HepG2 (cell line): ENCODE measurements around the gene CAPN9. TPM values are rescaled to one million over a fixed set of nuclear protein-coding genes. Genes with fewer than 3 reads are reported as not detected.
A peak's percentile ranks its signal among the peaks of the same experiment; 100 is the strongest.

Source experiments
- ADNP ChIP-seq: sonication (generic); formaldehyde crosslinking; IDR thresholded peaks from 2 replicates; pipeline ENCODE4 v1.4.0; 2020; ENCODE audit warnings: missing genetic modification reagents
- CBX2 ChIP-seq, 2 experiments: fragments of 200-600 bp in 1 of 2; sonication (generic); formaldehyde crosslinking in 1 of 2; IDR thresholded peaks; 2 replicates each; pipeline versions ENCODE4 v1.7.0 to v1.8.1; 2018 to 2022; ENCODE audit warnings: low read depth in 2 of 2, low read length in 1 of 2, mild to moderate bottlenecking in 1 of 2, missing genetic modification reagents in 1 of 2
- CENPT ChIP-seq: sonication (generic); formaldehyde crosslinking; IDR thresholded peaks from 2 replicates; pipeline ENCODE4 v1.8.0; 2022; ENCODE audit warnings: low read depth, mild to moderate bottlenecking, moderate library complexity, missing genetic modification reagents
- CREB3 ChIP-seq: sonication (generic); formaldehyde crosslinking; IDR thresholded peaks from 2 replicates; pipeline ENCODE4 v1.5.0; 2020; ENCODE audit warnings: missing genetic modification reagents
- EP300 ChIP-seq, 3 experiments: sonication (generic) in 1 of 3; formaldehyde crosslinking in 1 of 3; IDR thresholded peaks; 2 replicates each; pipeline versions ENCODE4 v1.5.1 to v1.6.1; 2011 to 2020; ENCODE audit warnings: low read depth in 2 of 3, low read length in 2 of 3, borderline replicate concordance in 1 of 3, improper control_type of control experiment in 1 of 3, mild to moderate bottlenecking in 1 of 3, missing genetic modification reagents in 1 of 3, moderate library complexity in 1 of 3
- FOXA1 ChIP-seq, 2 experiments: fragments of 450-650 bp in 1 of 2; sonication (generic) in 1 of 2; formaldehyde crosslinking in 1 of 2; IDR thresholded peaks; 2 replicates each; pipeline versions ENCODE4 v1.4.0 to v1.6.1; 2016 to 2020; ENCODE audit warnings: missing genetic modification reagents in 1 of 2
- GLI4 ChIP-seq: sonication (generic); formaldehyde crosslinking; IDR thresholded peaks from 2 replicates; pipeline ENCODE4 v1.5.1; 2020; ENCODE audit warnings: missing genetic modification reagents, mild to moderate bottlenecking, moderate library complexity, borderline replicate concordance
- IRF1 ChIP-seq: sonication (generic); formaldehyde crosslinking; IDR thresholded peaks from 2 replicates; pipeline ENCODE4 v1.4.0; 2020; ENCODE audit warnings: low read depth, mild to moderate bottlenecking, missing genetic modification reagents
- KIAA2018 ChIP-seq: sonication (generic); formaldehyde crosslinking; IDR thresholded peaks from 2 replicates; pipeline ENCODE4 v1.5.0; 2020; ENCODE audit warnings: mild to moderate bottlenecking, missing genetic modification reagents, borderline replicate concordance
- MXD1 ChIP-seq: sonication (generic); formaldehyde crosslinking; IDR thresholded peaks from 2 replicates; pipeline ENCODE4 v1.4.0; 2020; ENCODE audit warnings: mild to moderate bottlenecking, missing genetic modification reagents
- POLR2A ChIP-seq, 2 experiments: IDR thresholded peaks; 2 replicates each; pipeline ENCODE4 v1.6.1; 2011; ENCODE audit warnings: low read depth in 2 of 2, low read length in 2 of 2, mild to moderate bottlenecking in 1 of 2, moderate library complexity in 1 of 2; ENCODE audit not compliant: insufficient read depth in 1 of 2
- ZNF180 ChIP-seq: sonication (generic); formaldehyde crosslinking; IDR thresholded peaks from 2 replicates; pipeline ENCODE4 v1.4.0; 2020; ENCODE audit warnings: low read depth, missing genetic modification reagents, borderline replicate concordance
- ZNF256 ChIP-seq: sonication (generic); formaldehyde crosslinking; conservative IDR thresholded peaks from 2 replicates; pipeline ENCODE4 v1.4.0; 2020; ENCODE audit warnings: missing genetic modification reagents
- ZNF691 ChIP-seq: sonication (generic); formaldehyde crosslinking; IDR thresholded peaks from 2 replicates; pipeline ENCODE4 v1.4.0; 2020; ENCODE audit warnings: missing genetic modification reagents, low read depth, mild to moderate bottlenecking, borderline replicate concordance
- ZNF775 ChIP-seq: sonication (generic); formaldehyde crosslinking; IDR thresholded peaks from 2 replicates; pipeline ENCODE4 v1.4.0; 2020; ENCODE audit warnings: missing genetic modification reagents, mild to moderate bottlenecking, moderate library complexity, borderline replicate concordance
- ZNF883 ChIP-seq: sonication (generic); formaldehyde crosslinking; IDR thresholded peaks from 2 replicates; pipeline ENCODE4 v1.5.1; 2020; ENCODE audit warnings: mild to moderate bottlenecking, missing genetic modification reagents; ENCODE audit errors: not compliant biosample characterization
- polyA plus RNA-seq, 8 experiments: library from polyadenylated mRNA; depleted of rRNA in 3 of 8; stranded (reverse) in 7 of 8; unstranded in 1 of 8; fragments of >200 nt; fragmentation: Illumina TruSeq in 4 of 8; extraction: Trizol in 4 of 8; gene quantifications; 2 replicates each; pipeline versions ENCODE4 v1.2.1 to v1.2.3, GENCODE V29; 2011 to 2016; ENCODE audit warnings: low read depth in 4 of 8, missing spikeins in 1 of 8, mixed read lengths in 1 of 8; ENCODE audit not compliant: insufficient read depth in 1 of 8
- total RNA-seq, 5 experiments: library from RNA; depleted of rRNA; stranded (reverse); fragments of >200 nt; fragmentation: Illumina TruSeq; extraction: Trizol; gene quantifications; 2 replicates each; pipeline ENCODE4 v1.2.3, GENCODE V29; 2016; ENCODE audit warnings: low read depth in 1 of 5

The CAPN9 gene
- total and polyA plus RNA-seq, 2 of the 13 experiments (the other 11 are each of a cell fraction or from before 2014, with no cell fraction given) = 0.04 to 0.31 TPM

GRCh38 chr1:230785636-230786384 lies 38.6 kb downstream of the CAPN9 start (continued):
- TF ChIP-seq CREB3 (CRISPR knock-in tag) (no peak), POLR2A (IDR thresholded peaks at IDR 0.05; ENCODE audit: insufficient read depth in 1 of 2, low read depth in 2 of 2, low read length in 2 of 2) (no peak), GLI4 (CRISPR knock-in tag) (no peak), EP300 (IDR thresholded peaks at IDR 0.05; ENCODE audit: low read depth in 2 of 2, low read length in 2 of 2) (peak in 1 of 2 experiments; percentile 65; a peak in 2 of 4 replicates), EP300 (CRISPR knock-in tag; IDR thresholded peaks at IDR 0.05; ENCODE audit: borderline replicate concordance) (no peak), ZNF775 (no peak), IRF1 (CRISPR knock-in tag) (no peak), KIAA2018 (CRISPR knock-in tag) (no peak), ZNF180 (CRISPR knock-in tag) (no peak), CBX2 (IDR thresholded peaks at IDR 0.05; ENCODE audit: low read depth, low read length) (no peak), CBX2 (CRISPR knock-in tag; IDR thresholded peaks at IDR 0.05; ENCODE audit: low read depth) (no peak), MXD1 (CRISPR knock-in tag) (no peak), ADNP (no peak), FOXA1 (IDR thresholded peaks at IDR 0.05) (no peak), FOXA1 (CRISPR knock-in tag; IDR thresholded peaks at IDR 0.05) (peak; percentile 83), ZNF256 (no peak), ZNF883 (CRISPR knock-in tag) (no peak), CENPT (no peak), ZNF691 (CRISPR knock-in tag) (no peak)
